Right lung (tissue), 10 donors: ENCODE results near the gene PRR19. TPM values are rescaled to one million over a fixed set of nuclear protein-coding genes. Genes with fewer than 3 reads are reported as not detected.
"Not testable (repeated sequence)": the region's sequence is repeated elsewhere in the genome, so short reads cannot be mapped to it uniquely, and the experiment has no call there.

Experiments used
- DNase-seq, 2 donors: peaks; one replicate each; pipeline ENCODE4 v3.0.0-alpha.2; 2013
- long read RNA-seq, 8 donors: transcript quantifications; one replicate each; lab custom pipeline, GENCODE V29; 2026
- polyA plus RNA-seq, 5 donors: library from polyadenylated mRNA; unstranded; fragments of 120-200 nt; gene quantifications; one replicate each; pipeline versions ENCODE4 v1.2.1 to v1.2.3, GENCODE V29; 2013; ENCODE audit warnings: inconsistent platforms in 1 of 5, low replicate concordance in 1 of 5; ENCODE audit not compliant: insufficient read length in 5 of 5, insufficient read depth in 1 of 5

Gene PRR19, protein sequence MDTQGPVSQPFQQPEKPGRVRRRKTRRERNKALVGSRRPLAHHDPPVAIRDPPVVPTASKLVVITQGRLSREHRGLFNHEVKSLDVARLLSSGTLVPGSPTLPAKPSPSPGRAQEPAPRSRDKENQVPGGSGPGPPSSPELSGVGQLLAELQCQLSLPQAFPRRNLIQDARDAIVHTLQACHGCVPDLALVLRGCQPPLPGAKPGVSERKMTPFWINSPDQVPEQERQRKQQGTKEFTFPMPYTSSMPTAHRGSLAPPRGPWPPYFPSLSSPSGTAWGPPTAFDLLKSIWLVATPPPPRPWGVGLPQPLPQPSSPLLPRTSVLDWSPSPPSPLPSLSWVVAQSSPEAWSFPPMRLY
- 1 to 10 TPM; 1.1 to 2.0 (median 1.4) TPM for polyA plus RNA-seq
- long read RNA-seq, donor 1: 0 reads
- long read RNA-seq, donor 2, partial matches to known transcripts: 0 of 1 reads
- long read RNA-seq, donor 2, other reads (novel, unspliced or antisense): 0 of 1 reads
- long read RNA-seq, donor 3: 0 reads
- long read RNA-seq, donor 4, partial matches to known transcripts: 0 of 2 reads
- long read RNA-seq, donor 4, other reads (novel, unspliced or antisense): 0 of 2 reads
- long read RNA-seq, donor 5, partial matches to known transcripts: 0 of 2 reads
- long read RNA-seq, donor 5, other reads (novel, unspliced or antisense): 0 of 2 reads
- long read RNA-seq, donor 6, partial matches to known transcripts: 0 of 2 reads
- long read RNA-seq, donor 6, other reads (novel, unspliced or antisense): 0 of 2 reads
- long read RNA-seq, donor 7: 0 reads
- long read RNA-seq, donor 8: 0 reads

DNA sequence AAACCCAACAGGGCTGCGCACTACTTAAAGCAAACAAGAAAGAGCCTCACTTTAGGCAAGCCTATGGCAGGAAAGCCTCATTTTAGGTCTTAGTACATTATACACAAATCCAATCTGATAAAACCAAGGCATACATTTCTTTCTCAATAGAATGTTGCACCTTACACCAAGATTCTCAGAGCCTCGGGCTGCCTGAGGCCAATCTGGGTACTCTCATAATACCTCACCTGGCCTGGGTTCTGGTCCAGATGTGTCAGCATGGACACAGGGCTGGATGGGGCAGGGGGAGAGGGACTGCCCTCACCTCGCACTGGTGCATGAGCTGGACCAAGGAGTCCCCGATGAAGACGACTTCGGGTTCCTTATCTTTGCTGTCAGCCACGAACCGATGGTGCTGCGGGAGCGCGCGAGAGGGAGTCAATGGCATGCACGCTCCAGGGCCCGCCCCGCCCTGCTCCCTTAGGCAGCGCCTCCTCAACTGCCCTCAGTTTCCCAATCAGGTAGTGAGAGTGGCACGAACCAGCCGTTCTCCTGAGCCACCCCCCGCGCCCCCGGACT is at the start of gene PRR19:
Gene PRR19, plus strand, starts transcription at position 487 of the 558 bp plus-strand sequence. CDS start 7,453 bp downstream, outside the sequence.
- no peak for DNase-seq

DNA sequence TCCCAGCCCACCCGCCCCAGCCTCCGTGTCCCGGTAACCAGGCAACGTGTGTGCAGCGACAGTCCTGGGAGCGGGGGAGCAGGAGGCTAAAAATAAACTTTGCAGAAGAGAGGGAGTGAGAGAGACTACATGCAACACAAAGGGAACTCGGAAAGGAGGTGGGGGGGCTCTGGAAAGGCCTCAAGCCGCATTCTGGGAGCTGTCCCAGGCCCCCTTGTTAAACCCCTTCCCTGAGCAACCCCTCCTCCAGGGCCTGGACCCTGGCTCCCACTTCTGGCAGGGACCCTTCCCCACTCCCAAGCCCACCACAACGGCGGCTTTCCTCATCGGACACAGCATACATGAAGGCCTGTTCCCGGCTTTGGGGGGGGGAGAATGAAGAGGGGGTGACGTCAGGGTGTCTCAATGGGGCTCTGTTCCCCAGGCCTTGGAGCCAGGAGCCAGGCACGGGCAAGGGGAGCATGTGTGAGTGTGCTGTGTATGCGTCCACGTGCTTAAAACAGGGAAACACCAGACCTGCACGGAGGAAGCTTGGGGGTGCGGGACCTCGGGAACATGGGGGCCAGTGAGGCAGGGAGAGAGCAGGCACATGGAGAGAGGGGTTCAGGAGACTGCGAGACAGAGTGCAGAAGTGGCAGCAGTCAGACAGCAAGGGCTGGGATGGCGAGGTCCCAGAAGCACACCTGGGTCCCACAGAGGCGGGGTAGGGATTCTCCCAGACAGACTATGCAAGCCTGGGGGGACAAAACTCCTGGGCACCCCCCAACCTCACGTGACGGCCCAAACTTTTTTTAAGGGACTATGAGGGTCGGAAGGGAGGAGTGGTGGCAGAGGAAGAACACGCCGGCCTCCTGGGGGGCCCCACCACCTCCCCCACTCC is 49.3 kb upstream of the PRR19 start:
- peak in 1 of 2 donors; percentile 69 for DNase-seq

GRCh38 chr19:42253245-42254088 is 48.5 kb upstream of the PRR19 start:
- peak in 1 of 2 donors; percentile 66 for DNase-seq

GRCh38 chr19:42254089-42254849 is 47.7 kb upstream of the PRR19 start:
- peak; percentile 84 for DNase-seq

- DNase-seq: peak; percentile 94 to 96
Measured at GRCh38 chr19:42254850-42255765, 46.8 kb upstream of the PRR19 start, which contains the start of gene ERF. ERF (minus strand) TSS chr19:42255128; CDS start chr19:42254999, 129 bp downstream.

DNA sequence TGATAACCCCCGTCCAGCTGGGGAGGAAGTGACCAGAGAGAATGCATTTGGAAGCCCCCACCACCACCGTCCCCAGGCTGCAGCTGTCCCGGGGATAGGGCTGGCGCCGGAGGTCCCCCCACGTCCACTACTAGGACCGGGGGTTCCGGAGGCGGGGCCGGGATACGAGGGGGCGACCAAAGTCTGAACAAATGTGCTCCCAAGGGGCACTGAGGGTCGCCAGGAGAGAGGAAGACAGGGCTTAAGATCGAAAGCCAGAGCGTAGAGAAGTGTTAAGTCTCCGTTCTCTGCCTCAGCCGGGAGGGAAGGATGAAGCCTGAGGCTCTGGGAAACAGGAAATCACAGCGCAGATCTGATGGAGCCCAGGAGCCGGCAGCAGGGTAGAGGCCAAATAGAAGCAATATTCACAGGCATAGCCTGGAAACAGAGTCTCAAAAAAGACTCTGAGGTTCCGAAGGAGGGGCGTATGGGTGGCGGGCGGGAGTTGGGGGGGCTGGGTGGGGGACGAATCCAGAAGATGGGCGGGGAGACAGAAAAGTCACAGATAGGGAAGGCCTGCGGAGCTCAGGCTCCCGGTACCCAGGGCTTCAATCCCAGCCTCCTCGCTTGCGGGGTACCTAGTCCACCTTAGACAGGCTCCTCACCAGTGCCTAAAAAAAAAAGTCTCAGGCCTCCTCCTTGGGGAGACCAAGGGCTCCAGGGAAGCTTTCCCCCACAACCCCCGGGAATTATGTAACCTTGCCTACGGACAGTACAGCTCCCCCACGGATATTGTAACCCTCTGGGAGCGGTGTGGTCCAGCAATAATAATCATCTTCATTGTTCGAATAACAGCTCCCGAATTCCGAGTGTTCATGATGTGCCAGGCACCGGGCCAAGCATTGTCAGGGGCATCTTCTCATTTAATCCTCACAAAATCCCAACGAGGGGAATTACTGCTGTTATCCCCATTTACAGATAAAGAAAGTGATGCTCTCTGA is 45.9 kb upstream of the PRR19 start:
- DNase-seq: peak in 1 of 2 donors; percentile 68

DNA sequence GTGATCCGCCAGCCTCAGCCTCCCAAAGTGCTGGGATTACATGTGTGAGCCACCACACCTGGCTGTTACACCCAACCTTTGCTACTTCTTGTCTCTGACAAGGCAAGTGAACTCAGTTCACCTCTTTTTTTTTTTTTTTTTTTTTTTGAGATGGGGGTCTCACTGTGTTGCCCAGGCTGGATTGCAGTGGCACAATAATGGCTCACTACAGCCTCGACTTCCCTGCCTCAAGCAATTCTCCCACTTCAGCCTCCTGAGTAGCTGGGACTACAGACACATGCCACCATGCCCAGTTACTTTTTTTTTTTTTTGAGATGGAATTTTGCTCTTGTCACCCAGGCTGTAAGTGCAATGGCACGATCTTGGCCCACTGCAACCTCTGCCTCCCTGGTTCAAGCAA is 44.1 kb upstream of the PRR19 start:
- DNase-seq: not testable (repeated sequence)

- DNase-seq: no peak
Measured at GRCh38 chr19:42261763-42262162, 40.2 kb upstream of the PRR19 start.

GRCh38 chr19:42266105-42266504 is 35.8 kb upstream of the PRR19 start:
- DNase-seq: not testable (repeated sequence)

GRCh38 chr19:42266928-42267603 is 34.9 kb upstream of the PRR19 start:
- DNase-seq: not testable (repeated sequence)

DNA sequence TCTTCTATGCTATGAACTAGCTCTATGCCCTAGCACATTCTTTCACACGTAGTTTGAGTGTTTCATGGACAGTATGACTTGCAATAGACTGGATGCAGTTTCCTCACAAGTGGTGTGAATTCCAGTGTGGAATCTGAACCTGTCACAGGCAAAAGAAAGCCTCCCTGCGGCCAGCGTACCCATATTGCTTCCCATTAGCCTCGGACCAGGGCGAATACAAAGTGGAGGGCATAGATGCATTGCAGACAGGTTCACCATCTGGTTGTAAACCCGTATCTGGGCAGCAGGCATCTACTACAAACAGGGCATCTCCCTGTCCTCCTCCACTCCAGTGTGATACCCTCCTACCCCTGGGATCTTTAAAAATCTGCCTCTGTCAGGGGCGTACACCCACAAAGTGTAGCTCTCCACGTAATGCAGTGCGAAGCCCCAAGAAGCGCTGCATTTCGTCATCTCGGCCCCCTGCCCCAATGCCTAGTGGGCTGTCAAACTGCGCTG is 34.2 kb upstream of the PRR19 start:
- DNase-seq: no peak

GRCh38 chr19:42268142-42268703 is 33.7 kb upstream of the PRR19 start:
- peak; percentile 100 for DNase-seq

DNA sequence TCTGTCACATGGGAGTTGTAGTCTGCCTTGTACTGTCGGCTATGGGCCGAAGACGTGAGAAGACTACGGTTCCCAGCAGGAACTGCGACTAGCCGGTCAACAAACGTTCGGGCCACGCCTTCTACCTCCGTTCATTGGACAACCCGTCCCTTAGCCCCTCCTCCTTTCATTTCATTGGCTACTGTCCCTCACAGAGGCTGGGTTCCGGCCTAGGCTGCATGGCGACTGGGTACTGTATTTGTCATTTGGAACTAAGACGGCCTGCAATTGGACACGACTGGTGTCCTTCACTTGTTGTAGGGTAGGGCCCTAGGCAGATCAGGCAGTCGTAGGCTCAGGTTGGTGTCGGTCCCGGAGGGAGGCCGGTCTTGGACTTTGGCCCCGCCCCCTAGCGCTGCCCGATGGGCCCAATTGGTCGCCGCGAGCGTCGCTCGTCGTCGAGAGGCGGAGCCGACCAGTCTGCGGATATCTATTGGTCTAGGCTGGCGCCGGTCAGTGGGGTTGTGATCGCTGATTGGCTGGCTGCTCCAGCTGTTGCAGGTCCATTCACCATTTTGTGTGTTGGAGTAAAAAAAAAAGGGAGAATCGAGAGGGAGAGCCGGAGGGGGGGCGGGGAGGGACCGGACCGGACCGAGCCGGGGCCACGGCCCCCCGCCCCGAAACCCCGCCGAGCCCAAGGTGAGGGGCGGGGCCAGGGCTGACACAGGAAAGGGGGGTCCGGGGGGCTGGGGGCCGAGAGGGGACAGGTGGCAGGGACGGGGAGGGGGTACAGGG is 33.0 kb upstream of the PRR19 start, which contains the start of gene CIC:
Gene CIC, plus strand, starts transcription at position 549 of the 774 bp plus-strand sequence. CDS start 2,532 bp downstream, outside the sequence.
- peak; percentile 100 for DNase-seq

DNA sequence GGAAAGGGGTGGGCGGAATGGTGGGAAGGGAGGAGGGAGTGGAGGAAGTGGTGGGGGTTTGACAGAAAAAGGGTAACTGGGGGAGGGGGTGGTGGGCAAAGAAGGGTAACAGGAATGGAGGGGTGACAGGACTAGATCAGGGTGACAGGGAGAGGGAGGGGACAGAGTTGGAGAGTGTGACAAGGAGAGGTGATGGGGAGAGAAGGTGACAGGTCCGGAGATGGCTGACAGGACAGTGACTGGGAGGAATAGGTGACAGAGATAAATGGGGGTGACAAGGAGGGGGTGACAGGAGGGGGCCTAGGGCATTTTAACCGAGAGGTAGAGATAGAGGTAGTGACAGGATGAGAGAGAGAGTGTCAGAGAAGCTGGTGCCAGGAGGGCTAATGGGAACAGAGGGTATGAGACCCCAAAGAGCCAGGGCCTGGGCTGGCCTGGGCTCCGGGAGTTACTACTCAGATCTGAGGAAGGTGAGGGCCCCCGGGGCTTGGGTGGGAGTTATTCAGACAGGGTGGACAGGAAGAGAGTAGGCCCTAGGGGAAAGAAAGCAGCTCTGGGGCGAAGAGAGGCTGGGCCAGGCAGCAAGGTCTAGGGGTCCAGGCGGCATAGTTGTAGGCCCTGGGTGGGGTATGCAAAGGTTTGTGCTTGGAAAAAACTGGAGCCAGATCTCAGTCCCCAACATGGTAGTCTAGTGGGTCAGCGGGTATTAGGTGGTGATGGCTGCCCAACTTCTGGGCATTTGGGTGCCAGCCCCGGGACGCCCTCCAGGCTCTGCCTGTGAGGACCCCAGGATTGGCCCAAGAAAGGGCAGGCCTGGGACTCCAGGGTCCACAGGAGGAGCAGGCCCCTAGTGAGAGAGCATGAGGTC is 32.2 kb upstream of the PRR19 start:
- DNase-seq: no peak
